SK-N-SH (cell line): ENCODE results near the gene CYLC2. TPM values are rescaled to one million over a fixed set of nuclear protein-coding genes. Genes with fewer than 3 reads are reported as not detected.

Experiments used
- CTCF ChIA-PET: fragments of 300-600, 350-600 bp; formaldehyde crosslinking; extraction: SDS; loops from one replicate; lab custom pipeline; 2021; lab: Yijun Ruan, JAX
- POLR2A ChIA-PET: fragments of 350-600 bp; sonication (Branson Sonifier 250); formaldehyde crosslinking; extraction: SDS; loops from one replicate; lab custom pipeline; 2020; ENCODE audit warnings: antibody characterized with exemption, inconsistent platforms; lab: Yijun Ruan, JAX
- DNase-seq: peaks from one replicate; pipeline ENCODE4 v3.0.0; 2012
- H2AFZ ChIP-seq: fragments of 200-600 bp; sonication (generic); 2 replicates; pipeline ENCODE4 v1.8.1; 2016; ENCODE audit warnings: antibody characterized with exemption, mild to moderate bottlenecking, low read depth
- H3F3A ChIP-seq: fragments of 200-600 bp; sonication (generic); replicated peaks from 2 replicates; pipeline ENCODE3; 2016; ENCODE audit warnings: antibody characterized with exemption, mild to moderate bottlenecking; ENCODE audit not compliant: insufficient read depth
- H3K27ac ChIP-seq, 2 experiments: fragments of 200-500 bp in 1 of 2; fragments of 200-600 bp in 1 of 2; sonication (Bioruptor generic) in 1 of 2; sonication (generic), shearing (Covaris generic) in 1 of 2; 2 replicates each; pipeline versions ENCODE4 v1.5.1 to v1.6.1; 2014 to 2016; ENCODE audit warnings: low read depth in 2 of 2, inconsistent platforms in 1 of 2, low read length in 1 of 2, mild to moderate bottlenecking in 1 of 2, mixed read lengths in 1 of 2
- H3K27me3 ChIP-seq: fragments of 200-600 bp; sonication (generic), shearing (Covaris generic); 2 replicates; pipeline ENCODE4 v1.6.1; 2016; ENCODE audit warnings: mixed run types; ENCODE audit not compliant: insufficient read depth
- H3K36me3 ChIP-seq, 2 experiments: fragments of 200-500 bp in 1 of 2; fragments of 200-600 bp in 1 of 2; sonication (Bioruptor generic) in 1 of 2; sonication (generic) in 1 of 2; replicated peaks in 1 of 2; 2 replicates each; pipeline versions ENCODE3 to v1.5.1; 2014 to 2016; ENCODE audit warnings: low read length in 1 of 2, mild to moderate bottlenecking in 1 of 2; ENCODE audit not compliant: insufficient read depth in 2 of 2, control insufficient read depth in 1 of 2
- H3K4me1 ChIP-seq, 2 experiments: fragments of 200-500 bp in 1 of 2; fragments of 200-600 bp in 1 of 2; sonication (Bioruptor generic) in 1 of 2; sonication (generic), shearing (Covaris generic) in 1 of 2; 2 replicates each; pipeline versions ENCODE4 v1.5.1 to v1.6.1; 2014 to 2016; ENCODE audit warnings: low read depth in 1 of 2, low read length in 1 of 2, mixed run types in 1 of 2; ENCODE audit not compliant: insufficient read depth in 2 of 2, control insufficient read depth in 1 of 2
- H3K4me2 ChIP-seq: fragments of 200-600 bp; sonication (generic), shearing (Covaris generic); 2 replicates; pipeline ENCODE4 v1.6.1; 2017; ENCODE audit warnings: mixed run types
- H3K4me3 ChIP-seq, 2 experiments: fragments of 200-500 bp in 1 of 2; fragments of 200-600 bp in 1 of 2; sonication (Bioruptor generic) in 1 of 2; sonication (generic), shearing (Covaris generic) in 1 of 2; 2 replicates each; pipeline versions ENCODE4 v1.5.1 to v1.8.1; 2014 to 2016; ENCODE audit warnings: low read depth in 2 of 2, inconsistent platforms in 1 of 2, low read length in 1 of 2, mild to moderate bottlenecking in 1 of 2, mixed read lengths in 1 of 2, moderate library complexity in 1 of 2
- H3K79me2 ChIP-seq: fragments of 200-600 bp; sonication (generic); 2 replicates; pipeline ENCODE4 v1.8.1; 2017; ENCODE audit warnings: mild to moderate bottlenecking; ENCODE audit not compliant: insufficient read depth
- H3K9ac ChIP-seq: fragments of 200-600 bp; sonication (generic); 2 replicates; pipeline ENCODE4 v1.6.1; 2017; ENCODE audit warnings: mixed run types
- H3K9me2 ChIP-seq: fragments of 200-600 bp; sonication (generic); 2 replicates; pipeline ENCODE4 v1.6.1; 2017; ENCODE audit warnings: mixed run types
- H3K9me3 ChIP-seq: fragments of 200-600 bp; sonication (generic); 2 replicates; pipeline ENCODE4 v1.6.1; 2017; ENCODE audit warnings: mixed run types, mild to moderate bottlenecking, moderate library complexity
- H4K20me1 ChIP-seq: fragments of 200-600 bp; sonication (generic); 2 replicates; pipeline ENCODE4 v1.6.1; 2017; ENCODE audit warnings: mild to moderate bottlenecking, mixed run types; ENCODE audit not compliant: insufficient read depth
- CHD2 ChIP-seq: fragments of 150-350 bp; IDR thresholded peaks from 2 replicates; pipeline ENCODE4 v1.6.1; 2018; ENCODE audit warnings: low read length; ENCODE audit not compliant: partially characterized antibody
- ELF1 ChIP-seq: IDR thresholded peaks from 2 replicates; pipeline ENCODE4 v1.4.0; 2012
- FOSL2 ChIP-seq: IDR thresholded peaks from 2 replicates; pipeline ENCODE4 v1.4.0; 2012; ENCODE audit warnings: low read depth, mild to moderate bottlenecking, moderate library complexity, borderline replicate concordance
- FOXM1 ChIP-seq: IDR thresholded peaks from 2 replicates; pipeline ENCODE4 v1.4.0; 2012; ENCODE audit warnings: low read depth, mild to moderate bottlenecking
- GABPA ChIP-seq: IDR thresholded peaks from 2 replicates; pipeline ENCODE4 v1.4.0; 2012; ENCODE audit warnings: low read depth, mild to moderate bottlenecking
- GATA2 ChIP-seq: sonication (generic); formaldehyde crosslinking; IDR thresholded peaks from 2 replicates; pipeline ENCODE4 v1.5.0; 2020; ENCODE audit warnings: mild to moderate bottlenecking, missing genetic modification reagents
- JUND ChIP-seq: IDR thresholded peaks from 2 replicates; pipeline ENCODE4 v1.4.0; 2012
- MEF2A ChIP-seq: IDR thresholded peaks from 2 replicates; pipeline ENCODE4 v1.4.0; 2012; ENCODE audit warnings: low read depth, borderline replicate concordance
- NRF1 ChIP-seq: IDR thresholded peaks from 2 replicates; pipeline ENCODE4 v1.6.1; 2012; ENCODE audit warnings: low read depth, mild to moderate bottlenecking, low read length
- RCOR1 ChIP-seq: fragments of 150-350 bp; IDR thresholded peaks from 2 replicates; pipeline ENCODE4 v1.6.1; 2017; ENCODE audit warnings: antibody characterized with exemption, low read length
- SIN3A ChIP-seq: IDR thresholded peaks from 2 replicates; pipeline ENCODE4 v1.6.1; 2012; ENCODE audit warnings: low read depth, mild to moderate bottlenecking, low read length, moderate library complexity, borderline replicate concordance
- SMC3 ChIP-seq: IDR thresholded peaks from 2 replicates; pipeline ENCODE4 v1.6.1; 2012; ENCODE audit warnings: low read depth, low read length, improper control_type of control experiment
- TAF1 ChIP-seq: IDR thresholded peaks from 2 replicates; pipeline ENCODE4 v1.6.1; 2012; ENCODE audit warnings: low read depth, mild to moderate bottlenecking, low read length, moderate library complexity, borderline replicate concordance
- TCF12 ChIP-seq: IDR thresholded peaks from 2 replicates; pipeline ENCODE4 v1.4.0; 2012
- YY1 ChIP-seq: IDR thresholded peaks from 2 replicates; pipeline ENCODE4 v1.4.0; 2012; ENCODE audit warnings: low read depth, mild to moderate bottlenecking
- WGBS: methylation state at CpG from one replicate; pipeline ENCODE4 v1.1.6; 2017; ENCODE audit warnings: low lambda C conversion rate; 5-methylcytosine and 5-hydroxymethylcytosine counted together
- polyA plus RNA-seq, 3 experiments: library from polyadenylated mRNA; depleted of rRNA; stranded (reverse); fragments of >200 nt; gene quantifications; 2 replicates each; pipeline ENCODE4 v1.2.3, GENCODE V29; 2012
- TF ChIP-seq, protein P1 (sequence below): IDR thresholded peaks from 2 replicates; pipeline ENCODE4 v1.6.1; 2012; ENCODE audit warnings: mild to moderate bottlenecking, low read depth, low read length, moderate library complexity
- TF ChIP-seq, protein P2 (sequence below): IDR thresholded peaks from 2 replicates; pipeline ENCODE4; 2012
- TF ChIP-seq, protein P3 (sequence below): fragments of 200-600 bp; sonication (generic); IDR thresholded peaks from 2 replicates; pipeline ENCODE4 v1.6.1; 2017; ENCODE audit warnings: antibody characterized with exemption, mild to moderate bottlenecking, moderate library complexity
- TF ChIP-seq, protein P4 (sequence below): IDR thresholded peaks from 2 replicates; pipeline ENCODE4 v1.4.0; 2012; ENCODE audit warnings: low read depth

The CYLC2 gene
- polyA plus RNA-seq, 1 of the 3 experiments (the other 2 are of a cell fraction): not detected

DNA sequence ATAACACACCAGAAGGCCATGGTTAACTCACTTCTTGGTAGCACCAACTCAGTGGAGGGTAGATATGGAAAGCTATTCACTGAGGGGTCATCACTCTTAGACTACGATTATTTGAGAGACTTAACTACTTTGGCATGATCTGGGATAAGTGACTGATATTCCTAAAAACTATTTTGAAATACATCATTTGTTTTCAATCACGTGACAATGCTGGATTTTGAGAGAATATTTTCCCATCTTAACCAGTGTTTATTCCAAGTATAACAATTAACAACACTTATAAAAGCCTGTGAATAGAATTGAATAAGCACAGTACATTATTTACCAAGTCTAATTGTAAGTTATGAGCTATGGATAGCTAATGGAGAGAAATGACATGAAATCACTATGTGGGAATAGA lies 22.4 kb upstream of the CYLC2 start:
- H3K79me2 ChIP-seq: no peaks in the 10 kb centered on the region
- H3K36me3 ChIP-seq: no peaks in the 10 kb centered on the region
- TF ChIP-seq TAF1: no peak
- no peak for TF ChIP-seq GABPA
- no peak for DNase-seq
- no peak overlapping the region for H3K4me2 ChIP-seq
- 3% methylated on average over 2 of the region's 2 CpGs for WGBS
- no peaks in the 10 kb centered on the region for H3K9me2 ChIP-seq
- no peak overlapping the region for H2AFZ ChIP-seq
- ChIA-PET CTCF (no interaction called here), POLR2A (no interaction called here)
- H3K9me3 ChIP-seq: no peaks in the 10 kb centered on the region
- no peaks in the 10 kb centered on the region for H3K27me3 ChIP-seq
- H3K4me3 ChIP-seq: no peak overlapping the region
- no peak overlapping the region for H3K27ac ChIP-seq
- H3K9ac ChIP-seq: no peak overlapping the region
- no peaks in the 10 kb centered on the region for H3K4me1 ChIP-seq
- H3F3A ChIP-seq: no peaks in the 10 kb centered on the region
- H4K20me1 ChIP-seq: no peaks in the 10 kb centered on the region

DNA sequence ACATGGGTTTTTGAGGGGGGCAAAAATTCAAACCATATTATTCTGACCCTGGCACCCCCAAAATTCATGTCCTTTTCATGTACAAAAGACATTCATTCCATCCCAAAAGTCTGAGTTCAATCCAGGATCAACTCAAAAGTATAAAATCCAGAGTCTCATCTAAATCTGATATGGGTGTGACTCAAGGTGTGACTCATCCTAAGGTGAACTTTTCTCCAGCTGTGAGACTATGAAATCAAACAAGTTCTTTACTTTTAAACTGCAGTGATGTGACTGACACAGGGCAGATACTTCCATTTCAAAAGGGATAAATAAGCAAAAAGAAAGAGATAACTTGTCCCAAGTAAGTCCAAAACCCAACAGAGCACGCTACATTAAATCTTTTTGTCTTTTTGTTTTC lies 20.6 kb upstream of the CYLC2 start:
- TF ChIP-seq SMC3 (no peak), MEF2A (no peak), GATA2 (CRISPR knock-in tag) (no peak), JUND (no peak), TCF12 (no peak), ELF1 (no peak), CHD2 (no peak), FOSL2 (no peak), SIN3A (no peak), NRF1 (no peak), YY1 (no peak), FOXM1 (no peak), RCOR1 (no peak)
- TF ChIP-seq, protein P1, sequence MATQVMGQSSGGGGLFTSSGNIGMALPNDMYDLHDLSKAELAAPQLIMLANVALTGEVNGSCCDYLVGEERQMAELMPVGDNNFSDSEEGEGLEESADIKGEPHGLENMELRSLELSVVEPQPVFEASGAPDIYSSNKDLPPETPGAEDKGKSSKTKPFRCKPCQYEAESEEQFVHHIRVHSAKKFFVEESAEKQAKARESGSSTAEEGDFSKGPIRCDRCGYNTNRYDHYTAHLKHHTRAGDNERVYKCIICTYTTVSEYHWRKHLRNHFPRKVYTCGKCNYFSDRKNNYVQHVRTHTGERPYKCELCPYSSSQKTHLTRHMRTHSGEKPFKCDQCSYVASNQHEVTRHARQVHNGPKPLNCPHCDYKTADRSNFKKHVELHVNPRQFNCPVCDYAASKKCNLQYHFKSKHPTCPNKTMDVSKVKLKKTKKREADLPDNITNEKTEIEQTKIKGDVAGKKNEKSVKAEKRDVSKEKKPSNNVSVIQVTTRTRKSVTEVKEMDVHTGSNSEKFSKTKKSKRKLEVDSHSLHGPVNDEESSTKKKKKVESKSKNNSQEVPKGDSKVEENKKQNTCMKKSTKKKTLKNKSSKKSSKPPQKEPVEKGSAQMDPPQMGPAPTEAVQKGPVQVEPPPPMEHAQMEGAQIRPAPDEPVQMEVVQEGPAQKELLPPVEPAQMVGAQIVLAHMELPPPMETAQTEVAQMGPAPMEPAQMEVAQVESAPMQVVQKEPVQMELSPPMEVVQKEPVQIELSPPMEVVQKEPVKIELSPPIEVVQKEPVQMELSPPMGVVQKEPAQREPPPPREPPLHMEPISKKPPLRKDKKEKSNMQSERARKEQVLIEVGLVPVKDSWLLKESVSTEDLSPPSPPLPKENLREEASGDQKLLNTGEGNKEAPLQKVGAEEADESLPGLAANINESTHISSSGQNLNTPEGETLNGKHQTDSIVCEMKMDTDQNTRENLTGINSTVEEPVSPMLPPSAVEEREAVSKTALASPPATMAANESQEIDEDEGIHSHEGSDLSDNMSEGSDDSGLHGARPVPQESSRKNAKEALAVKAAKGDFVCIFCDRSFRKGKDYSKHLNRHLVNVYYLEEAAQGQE: no peak
- TF ChIP-seq, protein P2, sequence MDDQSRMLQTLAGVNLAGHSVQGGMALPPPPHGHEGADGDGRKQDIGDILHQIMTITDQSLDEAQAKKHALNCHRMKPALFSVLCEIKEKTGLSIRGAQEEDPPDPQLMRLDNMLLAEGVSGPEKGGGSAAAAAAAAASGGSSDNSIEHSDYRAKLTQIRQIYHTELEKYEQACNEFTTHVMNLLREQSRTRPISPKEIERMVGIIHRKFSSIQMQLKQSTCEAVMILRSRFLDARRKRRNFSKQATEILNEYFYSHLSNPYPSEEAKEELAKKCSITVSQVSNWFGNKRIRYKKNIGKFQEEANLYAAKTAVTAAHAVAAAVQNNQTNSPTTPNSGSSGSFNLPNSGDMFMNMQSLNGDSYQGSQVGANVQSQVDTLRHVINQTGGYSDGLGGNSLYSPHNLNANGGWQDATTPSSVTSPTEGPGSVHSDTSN: no peak
- TF ChIP-seq, protein P3, sequence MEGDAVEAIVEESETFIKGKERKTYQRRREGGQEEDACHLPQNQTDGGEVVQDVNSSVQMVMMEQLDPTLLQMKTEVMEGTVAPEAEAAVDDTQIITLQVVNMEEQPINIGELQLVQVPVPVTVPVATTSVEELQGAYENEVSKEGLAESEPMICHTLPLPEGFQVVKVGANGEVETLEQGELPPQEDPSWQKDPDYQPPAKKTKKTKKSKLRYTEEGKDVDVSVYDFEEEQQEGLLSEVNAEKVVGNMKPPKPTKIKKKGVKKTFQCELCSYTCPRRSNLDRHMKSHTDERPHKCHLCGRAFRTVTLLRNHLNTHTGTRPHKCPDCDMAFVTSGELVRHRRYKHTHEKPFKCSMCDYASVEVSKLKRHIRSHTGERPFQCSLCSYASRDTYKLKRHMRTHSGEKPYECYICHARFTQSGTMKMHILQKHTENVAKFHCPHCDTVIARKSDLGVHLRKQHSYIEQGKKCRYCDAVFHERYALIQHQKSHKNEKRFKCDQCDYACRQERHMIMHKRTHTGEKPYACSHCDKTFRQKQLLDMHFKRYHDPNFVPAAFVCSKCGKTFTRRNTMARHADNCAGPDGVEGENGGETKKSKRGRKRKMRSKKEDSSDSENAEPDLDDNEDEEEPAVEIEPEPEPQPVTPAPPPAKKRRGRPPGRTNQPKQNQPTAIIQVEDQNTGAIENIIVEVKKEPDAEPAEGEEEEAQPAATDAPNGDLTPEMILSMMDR: no peak
- TF ChIP-seq, protein P4, sequence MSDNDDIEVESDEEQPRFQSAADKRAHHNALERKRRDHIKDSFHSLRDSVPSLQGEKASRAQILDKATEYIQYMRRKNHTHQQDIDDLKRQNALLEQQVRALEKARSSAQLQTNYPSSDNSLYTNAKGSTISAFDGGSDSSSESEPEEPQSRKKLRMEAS: no peak
- Histone ChIP-seq H3K27ac (no peak overlapping the region), H3K9me2 (no peaks in the 10 kb centered on the region), H3K4me2 (no peak overlapping the region), H3F3A (no peaks in the 10 kb centered on the region), H3K4me3 (no peak overlapping the region), H4K20me1 (no peaks in the 10 kb centered on the region), H3K79me2 (no peaks in the 10 kb centered on the region), H2AFZ (no peak overlapping the region), H3K9me3 (no peaks in the 10 kb centered on the region), H3K9ac (no peak overlapping the region), H3K4me1 (no peaks in the 10 kb centered on the region), H3K27me3 (no peaks in the 10 kb centered on the region), H3K36me3 (no peaks in the 10 kb centered on the region)
- ChIA-PET CTCF (interaction anchor here (2.1 kb wide), 1 partner anchor 12 kb away, joined by 5 read pairs; no protein-coding TSS in a partner anchor), POLR2A (no interaction called here)
- 12% methylated on average over 1 of the region's 1 CpG for WGBS
- no peak for DNase-seq
